Activated CD4-positive, alpha-beta T cell treated with anti-CD3 and anti-CD28 coated beads, Interleukin-2, amount 10 ng/mL, durations not matched to agents 7 days and 5 days (primary cell): ENCODE data around the gene FAS. TPM values are rescaled to one million over a fixed set of nuclear protein-coding genes. Genes with fewer than 3 reads are reported as not detected.
A peak's percentile ranks its signal among the peaks of the same experiment; 100 is the strongest.

Experiments used
- CTCF ChIA-PET: fragments of 350-600 bp; sonication (Branson Sonifier 250); formaldehyde crosslinking; loops from one replicate; lab custom pipeline; 2021; ENCODE audit warnings: antibody characterized with exemption; lab: Charles Lee
- POLR2A ChIA-PET: fragments of 350-600 bp; sonication (Branson Sonifier 250); formaldehyde crosslinking; loops from one replicate; lab custom pipeline; 2021; ENCODE audit warnings: antibody characterized with exemption; lab: Charles Lee
- DNase-seq: peaks from one replicate; pipeline ENCODE4 v3.0.0-alpha.2; 2020
- H3K27ac Mint-ChIP-seq: one replicate; pipeline ENCODE4 v1.8.0; 2021; ENCODE audit warnings: mild to moderate bottlenecking, moderate library complexity, mixed read lengths
- H3K27me3 Mint-ChIP-seq: one replicate; pipeline ENCODE4 v1.8.0; 2021; ENCODE audit warnings: mixed read lengths
- H3K36me3 Mint-ChIP-seq: one replicate; pipeline ENCODE4 v1.8.0; 2021; ENCODE audit warnings: low read depth, mixed read lengths
- H3K4me1 Mint-ChIP-seq: one replicate; pipeline ENCODE4 v1.8.0; 2021; ENCODE audit warnings: mixed read lengths
- H3K4me3 Mint-ChIP-seq: one replicate; pipeline ENCODE4 v1.8.0; 2021; ENCODE audit warnings: mild to moderate bottlenecking, moderate library complexity, mixed read lengths
- H3K9me3 Mint-ChIP-seq: one replicate; pipeline ENCODE4 v1.8.0; 2021; ENCODE audit warnings: mixed read lengths
- total RNA-seq, 2 experiments: library from RNA; stranded (reverse); gene quantifications; one replicate each; pipeline ENCODE4 v1.2.3, GENCODE V29; 2021

Gene FAS
- total RNA-seq, 2 experiments from 2014 or later = 62.3 to 65.1 TPM

GRCh38 chr10:88986549-88987242 is 3.9 kb upstream of the FAS start:
- H3K9me3 Mint-ChIP-seq = peaks cover 12% of the 10 kb centered on the region
- ChIA-PET CTCF (interaction anchor here (0.9 to 1.3 kb wide), 4 partner anchors 9 to 177 kb away, joined by 3 to 5 read pairs (median 4); no protein-coding TSS in a partner anchor), POLR2A (interaction anchor here (0.6 to 0.9 kb wide), 3 partner anchors 8 to 54 kb away, joined by 3 to 6 read pairs (median 4); no protein-coding TSS in a partner anchor)
- peaks cover 40% of the 10 kb centered on the region for H3K36me3 Mint-ChIP-seq
- peak overlapping the region; percentile 0 for H3K27ac Mint-ChIP-seq
- H3K4me3 Mint-ChIP-seq = peak overlapping the region; percentile 11
- H3K27me3 Mint-ChIP-seq = no peaks in the 10 kb centered on the region
- no peak for DNase-seq
- peaks cover 55% of the 10 kb centered on the region for H3K4me1 Mint-ChIP-seq

- CTCF ChIA-PET = interaction anchor here (0.9 to 1.3 kb wide), 5 partner anchors 9 to 176 kb away, joined by 3 to 5 read pairs (median 3); no protein-coding TSS in a partner anchor
- peaks cover 12% of the 10 kb centered on the region for H3K9me3 Mint-ChIP-seq
- POLR2A ChIA-PET = interaction anchor here (0.6 to 0.9 kb wide), 4 partner anchors 8 to 835 kb away, joined by 3 to 6 read pairs (median 4); no protein-coding TSS in a partner anchor
- peak overlapping the region; percentile 65 for H3K27ac Mint-ChIP-seq
- peak overlapping the region; percentile 33 for H3K4me3 Mint-ChIP-seq
- DNase-seq = peak; percentile 68
- peaks cover 60% of the 10 kb centered on the region for H3K4me1 Mint-ChIP-seq
- no peaks in the 10 kb centered on the region for H3K27me3 Mint-ChIP-seq
- H3K36me3 Mint-ChIP-seq = peaks cover 46% of the 10 kb centered on the region
Observed at GRCh38 chr10:88987243-88987725, 3.3 kb upstream of the FAS start.

- peaks cover 12% of the 10 kb centered on the region for H3K9me3 Mint-ChIP-seq
- H3K4me3 Mint-ChIP-seq = no peak overlapping the region
- no peak for DNase-seq
- H3K27ac Mint-ChIP-seq = no peak overlapping the region
- H3K4me1 Mint-ChIP-seq = peaks cover 63% of the 10 kb centered on the region
- CTCF ChIA-PET = interaction anchor here (0.9 to 1.3 kb wide), 5 partner anchors 8 to 176 kb away, joined by 3 to 5 read pairs (median 3); no protein-coding TSS in a partner anchor
- POLR2A ChIA-PET = interaction anchor here (0.7 to 0.9 kb wide), 3 partner anchors 8 to 835 kb away, joined by 3 to 6 read pairs (median 5); no protein-coding TSS in a partner anchor
- no peaks in the 10 kb centered on the region for H3K27me3 Mint-ChIP-seq
- H3K36me3 Mint-ChIP-seq = peaks cover 49% of the 10 kb centered on the region
Observed at GRCh38 chr10:88987840-88988239, 2.8 kb upstream of the FAS start.

DNA sequence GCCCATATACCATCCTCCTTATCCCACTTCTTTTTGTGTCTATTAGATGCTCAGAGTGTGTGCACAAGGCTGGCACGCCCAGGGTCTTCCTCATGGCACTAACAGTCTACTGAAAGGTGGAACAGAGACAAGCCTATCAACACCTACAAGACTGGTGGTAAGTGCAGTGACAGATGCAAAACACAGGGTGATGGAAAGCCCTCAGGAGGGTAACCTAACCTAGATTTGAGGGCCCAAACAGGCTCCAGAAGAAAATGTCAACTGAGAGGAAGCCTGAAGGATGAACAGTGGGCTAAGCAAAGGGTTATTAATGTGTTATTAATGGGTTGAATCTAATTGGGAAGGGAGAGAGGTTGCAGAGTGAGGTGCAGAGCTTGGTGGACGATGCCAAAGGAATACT is 1.2 kb upstream of the FAS start:
- POLR2A ChIA-PET = no interaction called here

DNA sequence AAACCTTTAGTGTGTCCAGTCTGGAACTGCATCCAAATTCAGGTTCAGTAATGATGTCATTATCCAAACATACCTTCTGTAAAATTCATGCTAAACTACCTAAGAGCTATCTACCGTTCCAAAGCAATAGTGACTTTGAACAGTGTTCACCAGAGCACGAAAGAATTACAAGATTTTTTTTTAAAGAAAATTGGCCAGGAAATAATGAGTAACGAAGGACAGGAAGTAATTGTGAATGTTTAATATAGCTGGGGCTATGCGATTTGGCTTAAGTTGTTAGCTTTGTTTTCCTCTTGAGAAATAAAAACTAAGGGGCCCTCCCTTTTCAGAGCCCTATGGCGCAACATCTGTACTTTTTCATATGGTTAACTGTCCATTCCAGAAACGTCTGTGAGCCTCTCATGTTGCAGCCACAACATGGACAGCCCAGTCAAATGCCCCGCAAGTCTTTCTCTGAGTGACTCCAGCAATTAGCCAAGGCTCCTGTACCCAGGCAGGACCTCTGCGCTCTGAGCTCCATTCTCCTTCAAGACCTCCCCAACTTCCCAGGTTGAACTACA is 694 bp upstream of the FAS start:
- peaks cover 63% of the 10 kb centered on the region for H3K4me1 Mint-ChIP-seq
- DNase-seq = no peak
- H3K9me3 Mint-ChIP-seq = peaks cover 12% of the 10 kb centered on the region
- H3K4me3 Mint-ChIP-seq = peak overlapping the region; percentile 97
- peak overlapping the region; percentile 97 for H3K27ac Mint-ChIP-seq
- POLR2A ChIA-PET = interaction anchor here (1.1 kb wide), 1 partner anchor 57 kb away, joined by 3 read pairs; no protein-coding TSS in a partner anchor
- CTCF ChIA-PET = interaction anchor here (0.8 to 2.9 kb wide), 8 partner anchors 8 to 158 kb away, joined by 3 to 15 read pairs (median 4); no protein-coding TSS in a partner anchor
- no peaks in the 10 kb centered on the region for H3K27me3 Mint-ChIP-seq
- H3K36me3 Mint-ChIP-seq = peaks cover 47% of the 10 kb centered on the region

More for the DNA sequence above, 1.2 kb upstream of the FAS start:
- Mint-ChIP-seq H3K9me3 (peaks cover 12% of the 10 kb centered on the region), H3K4me1 (peaks cover 64% of the 10 kb centered on the region), H3K27me3 (no peaks in the 10 kb centered on the region), H3K27ac (peak overlapping the region; percentile 97), H3K4me3 (peak overlapping the region; percentile 97), H3K36me3 (peaks cover 51% of the 10 kb centered on the region)
- DNase-seq = no peak
- CTCF ChIA-PET = interaction anchor here (1.2 to 2.9 kb wide), 4 partner anchors 10 to 55 kb away, joined by 3 to 15 read pairs (median 8); no protein-coding TSS in a partner anchor

DNA sequence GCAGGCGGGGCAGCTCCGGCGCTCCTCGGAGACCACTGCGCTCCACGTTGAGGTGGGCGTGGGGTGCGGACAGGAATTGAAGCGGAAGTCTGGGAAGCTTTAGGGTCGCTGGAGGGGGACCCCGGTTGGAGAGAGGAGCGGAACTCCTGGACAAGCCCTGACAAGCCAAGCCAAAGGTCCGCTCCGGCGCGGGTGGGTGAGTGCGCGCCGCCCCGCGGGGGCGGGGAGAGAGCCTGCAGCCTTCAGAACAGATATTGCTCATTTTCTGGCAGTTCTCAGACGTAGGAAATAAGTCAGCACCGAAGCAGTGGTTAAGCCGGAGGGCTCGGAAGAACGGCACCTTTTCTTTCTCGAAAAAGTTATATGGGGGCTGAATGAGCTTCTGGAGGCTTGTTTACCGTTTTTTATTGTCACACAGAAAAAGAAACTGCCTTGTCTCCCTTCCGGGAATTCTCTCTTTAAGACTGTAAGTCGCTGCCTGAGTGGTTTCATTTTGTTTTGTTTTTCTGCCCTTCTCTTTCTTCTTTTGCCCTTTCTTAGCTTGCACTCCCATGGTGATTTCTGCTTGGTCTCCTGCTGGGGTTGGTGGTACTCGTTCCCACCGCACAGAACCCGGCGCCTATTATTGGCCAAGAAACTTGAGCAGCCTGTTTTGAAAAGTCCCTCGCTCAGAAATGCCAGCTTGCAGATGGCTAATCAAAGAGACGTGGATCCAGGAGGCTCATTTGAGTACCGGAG is 732 bp downstream of the FAS start:
- peaks cover 73% of the 10 kb centered on the region for H3K4me1 Mint-ChIP-seq
- POLR2A ChIA-PET = interaction anchor here (0.7 to 1.2 kb wide), 2 partner anchors 10 to 339 kb away, joined by 4 read pairs; no protein-coding TSS in a partner anchor
- peak overlapping the region; percentile 97 for H3K27ac Mint-ChIP-seq

DNA sequence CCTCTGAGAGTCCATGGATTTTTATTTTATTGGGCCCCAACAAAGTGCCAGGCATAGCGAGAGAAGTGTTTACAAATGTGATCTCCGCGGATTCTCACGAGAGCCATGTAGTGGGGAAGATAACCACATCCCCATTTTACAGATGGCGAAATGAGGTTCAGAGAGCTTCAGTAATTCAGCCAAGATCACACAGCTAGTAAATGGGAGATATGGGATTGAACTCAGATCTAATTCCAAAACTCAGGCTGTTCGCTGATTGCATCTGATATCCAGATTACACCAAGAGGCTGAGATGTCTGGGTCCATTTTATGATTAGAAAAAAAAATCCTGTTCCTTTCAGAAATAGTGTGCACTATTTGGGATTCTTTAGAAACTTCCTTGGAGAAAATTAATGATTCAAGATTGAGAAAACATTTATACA is 1.3 kb downstream of the FAS start:
- DNase-seq = no peak
- peaks cover 5% of the 10 kb centered on the region for H3K9me3 Mint-ChIP-seq
- H3K4me3 Mint-ChIP-seq = peak overlapping the region; percentile 97
- H3K36me3 Mint-ChIP-seq = peaks cover 54% of the 10 kb centered on the region
- peaks cover 73% of the 10 kb centered on the region for H3K4me1 Mint-ChIP-seq
- ChIA-PET CTCF (interaction anchor here (1.0 to 2.9 kb wide), 6 partner anchors 9 to 164 kb away, joined by 3 to 15 read pairs (median 3); no protein-coding TSS in a partner anchor), POLR2A (interaction anchor here (0.7 to 1.2 kb wide), 2 partner anchors 10 to 339 kb away, joined by 4 read pairs; no protein-coding TSS in a partner anchor)
- H3K27me3 Mint-ChIP-seq = no peaks in the 10 kb centered on the region
- peak overlapping the region; percentile 97 for H3K27ac Mint-ChIP-seq

More for the DNA sequence above, 732 bp downstream of the FAS start:
- CTCF ChIA-PET = interaction anchor here (0.6 to 2.9 kb wide), 9 partner anchors 9 to 264 kb away, joined by 3 to 15 read pairs (median 3); no protein-coding TSS in a partner anchor
- Mint-ChIP-seq H3K9me3 (peaks cover 9% of the 10 kb centered on the region), H3K4me3 (peak overlapping the region; percentile 97), H3K27me3 (no peaks in the 10 kb centered on the region), H3K36me3 (peaks cover 53% of the 10 kb centered on the region)
- DNase-seq = peak; percentile 58

DNA sequence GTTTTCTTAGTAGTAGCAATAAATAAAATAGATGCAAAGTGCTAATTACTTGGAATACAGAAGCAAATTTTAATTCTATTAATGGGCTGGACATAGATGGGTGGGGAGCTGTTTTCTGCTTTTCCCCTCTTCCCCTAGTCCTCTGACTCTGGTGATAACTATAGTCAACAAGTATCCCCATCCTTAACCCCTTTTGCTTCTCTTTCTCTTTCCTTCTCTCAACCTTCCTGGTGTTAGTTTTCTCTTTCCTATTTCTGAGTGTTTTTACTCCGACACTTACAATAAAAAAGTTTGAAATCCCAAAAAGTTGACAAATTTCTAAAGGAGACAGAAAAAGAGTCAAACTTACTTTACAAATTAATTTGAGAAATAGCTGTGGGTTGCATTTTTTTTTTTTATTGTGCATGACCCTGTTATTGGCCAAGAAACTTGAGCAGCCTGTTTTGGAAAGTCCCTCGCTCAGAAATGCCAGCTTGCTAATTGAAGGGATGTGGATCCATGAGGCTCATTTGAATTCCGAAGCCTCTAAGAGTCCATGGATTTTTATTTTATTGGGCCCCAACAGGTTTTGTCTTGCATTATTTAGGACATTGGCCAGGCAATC is 2.4 kb downstream of the FAS start:
- peaks cover 75% of the 10 kb centered on the region for H3K4me1 Mint-ChIP-seq
- peaks cover 1% of the 10 kb centered on the region for H3K9me3 Mint-ChIP-seq
- H3K27ac Mint-ChIP-seq = peak overlapping the region; percentile 82
- H3K27me3 Mint-ChIP-seq = no peaks in the 10 kb centered on the region
- POLR2A ChIA-PET = no interaction called here
- DNase-seq = no peak
- CTCF ChIA-PET = interaction anchor here (0.6 to 1.4 kb wide), 6 partner anchors 20 to 231 kb away, joined by 3 to 5 read pairs (median 3); partner anchors contain the start of gene CH25H
- peak overlapping the region; percentile 76 for H3K4me3 Mint-ChIP-seq
- H3K36me3 Mint-ChIP-seq = peaks cover 51% of the 10 kb centered on the region

DNA sequence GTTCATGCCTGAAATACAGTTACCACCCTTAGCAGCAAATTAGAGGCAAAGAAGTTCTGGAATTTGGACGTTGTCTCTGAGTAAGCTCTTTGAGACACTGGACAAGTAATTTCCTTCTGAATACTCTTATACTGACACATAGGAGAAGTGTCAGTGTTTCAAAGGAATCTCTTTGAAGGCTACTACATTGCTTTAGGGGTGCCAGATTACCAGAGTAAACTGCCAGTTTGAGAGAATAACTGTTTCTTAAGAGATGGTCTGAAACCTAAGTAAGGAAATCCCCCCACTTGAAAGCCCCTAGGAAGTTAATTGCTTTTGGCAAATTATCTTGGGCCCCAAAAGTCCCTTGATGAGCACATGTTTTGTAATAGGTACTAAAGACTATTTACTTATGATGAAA is 3.4 kb downstream of the FAS start:
- Mint-ChIP-seq H3K36me3 (peaks cover 52% of the 10 kb centered on the region), H3K27me3 (no peaks in the 10 kb centered on the region), H3K9me3 (no peaks in the 10 kb centered on the region), H3K4me1 (peaks cover 74% of the 10 kb centered on the region), H3K27ac (peak overlapping the region; percentile 19), H3K4me3 (peak overlapping the region; percentile 40)
- POLR2A ChIA-PET = no interaction called here
- no peak for DNase-seq
- CTCF ChIA-PET = interaction anchor here (0.7 to 1.1 kb wide), 4 partner anchors 21 to 213 kb away, joined by 3 read pairs; partner anchors contain the start of gene CH25H

GRCh38 chr10:88995156-88995876 is 4.7 kb downstream of the FAS start:
- POLR2A ChIA-PET = interaction anchor here (1.6 kb wide), 1 partner anchor 8 kb away, joined by 3 read pairs; no protein-coding TSS in a partner anchor
- peak overlapping the region; percentile 75 for H3K27ac Mint-ChIP-seq

More at GRCh38 chr10:88995156-88995876, 4.7 kb downstream of the FAS start:
- H3K36me3 Mint-ChIP-seq = peaks cover 48% of the 10 kb centered on the region
- CTCF ChIA-PET = interaction anchor here (1.0 to 1.6 kb wide), 4 partner anchors 8 to 169 kb away, joined by 3 to 5 read pairs (median 4); no protein-coding TSS in a partner anchor
- no peaks in the 10 kb centered on the region for H3K9me3 Mint-ChIP-seq
- H3K4me1 Mint-ChIP-seq = peaks cover 74% of the 10 kb centered on the region
- DNase-seq = peak; percentile 27
- no peaks in the 10 kb centered on the region for H3K27me3 Mint-ChIP-seq
- H3K4me3 Mint-ChIP-seq = peak overlapping the region; percentile 12
